Hair follicle dermal papilla cell (primary cell): ENCODE measurements around the gene P3R3URF. TPM values are rescaled to one million over a fixed set of nuclear protein-coding genes. Genes with fewer than 3 reads are reported as not detected.

Source experiments
- small RNA-seq: library from RNA; depleted of rRNA; stranded (forward); fragments of <200 nt; gene quantifications from one replicate; pipeline ENCODE3, GENCODE V24; 2012
- total RNA-seq: library from RNA; depleted of rRNA; stranded (reverse); fragments of >200 nt; gene quantifications from 2 replicates; pipeline ENCODE4 v1.2.3, GENCODE V29; 2012

Gene P3R3URF
- total RNA-seq: not detected in 2 replicates

GRCh38 chr1:46176211-46176865 is at the start of gene P3R3URF:
P3R3URF (minus strand) TSS chr1:46176488; CDS start chr1:46176471, 17 bp downstream.

GRCh38 chr1:46197964-46198811 is 21.9 kb upstream of the P3R3URF start, which contains the start of gene POMGNT1:
POMGNT1 (minus strand) TSS chr1:46198434; CDS start chr1:46197821, 613 bp downstream.

GRCh38 chr1:46174448-46175231 is 1.6 kb downstream of the P3R3URF start, which contains the start of gene TSPAN1:
TSPAN1 (plus strand) TSS chr1:46175087; CDS start chr1:46181108, 6,021 bp downstream.

GRCh38 chr1:46132529-46133180 is 43.6 kb downstream of the P3R3URF start, which contains the start of gene PIK3R3:
PIK3R3 (minus strand) TSS chr1:46132629; CDS start chr1:46131952, 677 bp downstream.

Small RNA genes lying within 50 kb of the gene (small RNA-seq; reads per million reads assigned to genes)
- not detected for gene AL672043.1

Other genes starting within 250 kb of the P3R3URF start
- 7.5 and 8.3 TPM in 2 replicates for gene PIK3R3, start 43.9 kb downstream of the P3R3URF start, total RNA-seq
- gene TSPAN1, start 1.4 kb downstream of the P3R3URF start, total RNA-seq: 0.65 and 1.2 TPM in 2 replicates
- 53.3 and 62.6 TPM in 2 replicates for gene POMGNT1, start 21.9 kb upstream of the P3R3URF start, total RNA-seq
- 3.4 and 4.4 TPM in 2 replicates for gene LURAP1, start 26.8 kb upstream of the P3R3URF start, total RNA-seq
- 0.16 TPM in 1 of 2 replicates, not detected in the other for gene RAD54L, start 71.3 kb upstream of the P3R3URF start, total RNA-seq
- 154 and 167 TPM in 2 replicates for gene LRRC41, start 127.1 kb upstream of the P3R3URF start, total RNA-seq
- 154 and 192 TPM in 2 replicates for gene UQCRH, start 127.2 kb upstream of the P3R3URF start, total RNA-seq
- gene NSUN4, start 164.3 kb upstream of the P3R3URF start, total RNA-seq: 18.0 and 21.9 TPM in 2 replicates
- gene FAAH, start 217.8 kb upstream of the P3R3URF start, total RNA-seq: 0.81 and 3.2 TPM in 2 replicates